Suprapubic skin (tissue), 4 donors: Measurements from ENCODE around the gene NPC1. TPM values are rescaled to one million over a fixed set of nuclear protein-coding genes. Genes with fewer than 3 reads are reported as not detected.

Experiments
- DNase-seq, 2 donors: peaks; one replicate each; pipeline ENCODE4 v3.0.0-alpha.2; 2019; ENCODE audit warnings: low spot score in 2 of 2
- H3K27ac ChIP-seq: fragments of 200-600 bp; sonication (generic); one replicate; pipeline ENCODE4 v1.5.1; 2019
- H3K27me3 ChIP-seq: fragments of 200-600 bp; sonication (generic); one replicate; pipeline ENCODE4 v1.5.1; 2019
- H3K36me3 ChIP-seq: fragments of 200-600 bp; sonication (generic); one replicate; pipeline ENCODE4 v1.5.1; 2019
- H3K4me1 ChIP-seq: fragments of 200-600 bp; sonication (generic); one replicate; pipeline ENCODE4 v1.5.1; 2019
- H3K4me3 ChIP-seq: fragments of 200-600 bp; sonication (generic); one replicate; pipeline ENCODE4 v1.5.1; 2019; ENCODE audit warnings: mild to moderate bottlenecking
- H3K9me3 ChIP-seq: fragments of 200-600 bp; sonication (generic); one replicate; pipeline ENCODE4 v1.5.1; 2019
- CTCF ChIP-seq, 2 donors: fragments of 200-600 bp in 1 of 2; fragments of 450-650 bp in 1 of 2; sonication (generic) in 1 of 2; IDR thresholded peaks; one replicate each; pipeline ENCODE4 v1.5.1; 2016 to 2019; ENCODE audit warnings: antibody characterized with exemption in 2 of 2, mild to moderate bottlenecking in 1 of 2, moderate library complexity in 1 of 2
- EP300 ChIP-seq: sonication (generic); formaldehyde crosslinking; IDR thresholded peaks from one replicate; pipeline ENCODE4 v1.6.1; 2017; ENCODE audit warnings: antibody characterized with exemption
- POLR2A ChIP-seq, 2 donors: fragments of 450-650 bp; IDR thresholded peaks; one replicate each; pipeline ENCODE4 v1.6.1; 2017; ENCODE audit warnings: antibody characterized with exemption in 2 of 2, mild to moderate bottlenecking in 2 of 2, moderate library complexity in 2 of 2
- POLR2AphosphoS5 ChIP-seq, 3 donors: sonication (generic); formaldehyde crosslinking; IDR thresholded peaks; one replicate each; pipeline ENCODE4 v1.6.1; 2017; ENCODE audit warnings: antibody characterized with exemption in 3 of 3
- WGBS: methylation state at CpG from one replicate; pipeline ENCODE4 v1.1.5; 2018; 5-methylcytosine and 5-hydroxymethylcytosine counted together
- total RNA-seq, 4 donors: library from RNA; depleted of rRNA; stranded (reverse); fragments of >200 nt; gene quantifications; one replicate each; pipeline ENCODE4 v1.1.0, GENCODE V29; 2016

Gene NPC1
- total RNA-seq, 4 donors from 2014 or later: 73.5 to 132 (median 90.3) TPM

GRCh38 chr18:23506393-23506792 lies 79.9 kb downstream of the NPC1 start:
- DNase-seq: no peak
- Histone ChIP-seq H3K27ac (no peak overlapping the region), H3K4me3 (no peak overlapping the region), H3K27me3 (no peaks in the 10 kb centered on the region), H3K36me3 (peaks cover 40% of the 10 kb centered on the region), H3K4me1 (peaks cover 29% of the 10 kb centered on the region), H3K9me3 (no peaks in the 10 kb centered on the region)
- WGBS: 76% methylated on average over 6 of the region's 6 CpGs
- TF ChIP-seq POLR2A (IDR thresholded peaks at IDR 0.05): no peak
- TF ChIP-seq CTCF (IDR thresholded peaks at IDR 0.05): no peak
- no peak for TF ChIP-seq POLR2AphosphoS5 (IDR thresholded peaks at IDR 0.05)
- no peak for TF ChIP-seq EP300

GRCh38 chr18:23504720-23505119 lies 81.6 kb downstream of the NPC1 start:
- TF ChIP-seq POLR2AphosphoS5 (IDR thresholded peaks at IDR 0.05): no peak
- no peak for TF ChIP-seq POLR2A (IDR thresholded peaks at IDR 0.05)
- no peak for TF ChIP-seq CTCF (IDR thresholded peaks at IDR 0.05)
- TF ChIP-seq EP300: no peak
- Histone ChIP-seq H3K4me1 (peaks cover 29% of the 10 kb centered on the region), H3K36me3 (peaks cover 24% of the 10 kb centered on the region), H3K27ac (no peak overlapping the region), H3K27me3 (no peaks in the 10 kb centered on the region), H3K9me3 (no peaks in the 10 kb centered on the region), H3K4me3 (peak overlapping the region; percentile 74)
- DNase-seq: no peak
- WGBS: 65% methylated on average over 3 of the region's 3 CpGs

- H3K27ac ChIP-seq: peak overlapping the region; percentile 88
- H3K27me3 ChIP-seq: no peaks in the 10 kb centered on the region
- WGBS: 2% methylated on average over 21 of the region's 21 CpGs
- H3K9me3 ChIP-seq: no peaks in the 10 kb centered on the region
- H3K36me3 ChIP-seq: peaks cover 16% of the 10 kb centered on the region
- peak overlapping the region; percentile 74 for H3K4me3 ChIP-seq
- DNase-seq: no peak
- peaks cover 29% of the 10 kb centered on the region for H3K4me1 ChIP-seq
- no peak for TF ChIP-seq CTCF (IDR thresholded peaks at IDR 0.05)
- no peak for TF ChIP-seq POLR2A (IDR thresholded peaks at IDR 0.05)
- TF ChIP-seq POLR2AphosphoS5 (IDR thresholded peaks at IDR 0.05): no peak
- no peak for TF ChIP-seq EP300
These were observed 82.4 kb downstream of the NPC1 start for GRCh38 chr18:23503963-23504344.

- WGBS: 0% methylated on average over 31 of the region's 110 CpGs
- Histone ChIP-seq H3K27me3 (no peaks in the 10 kb centered on the region), H3K4me3 (peak within 1 kb of the TSS; percentile 74), H3K9me3 (no peaks in the 10 kb centered on the region), H3K4me1 (peaks cover 29% of the 10 kb centered on the region), H3K27ac (peak within 1 kb of the TSS; percentile 88), H3K36me3 (peaks cover 11% of the 10 kb centered on the region)
- peak; percentile 27 to 67 for TF ChIP-seq POLR2A (IDR thresholded peaks at IDR 0.05)
- TF ChIP-seq CTCF (IDR thresholded peaks at IDR 0.05): no peak
- no peak for TF ChIP-seq EP300
- peak in 2 of 3 donors; percentile 29 to 70 for TF ChIP-seq POLR2AphosphoS5 (IDR thresholded peaks at IDR 0.05)
- peak; percentile 98 for DNase-seq
These were observed 83.0 kb downstream of the NPC1 start, which contains the start of gene RMC1 for GRCh38 chr18:23503038-23503962. TSS of gene RMC1 (plus strand) at chr18:23503511. CDS start at chr18:23503619, 108 bp downstream.

- H3K4me3 ChIP-seq: peak overlapping the region; percentile 74
- H3K4me1 ChIP-seq: peaks cover 29% of the 10 kb centered on the region
- H3K27me3 ChIP-seq: no peaks in the 10 kb centered on the region
- DNase-seq: no peak
- no peaks in the 10 kb centered on the region for H3K9me3 ChIP-seq
- H3K36me3 ChIP-seq: peaks cover 3% of the 10 kb centered on the region
- H3K27ac ChIP-seq: peak overlapping the region; percentile 88
- WGBS: 22% methylated on average over 6 of the region's 6 CpGs
- TF ChIP-seq EP300 (no peak), CTCF (IDR thresholded peaks at IDR 0.05) (no peak), POLR2A (IDR thresholded peaks at IDR 0.05) (no peak), POLR2AphosphoS5 (IDR thresholded peaks at IDR 0.05) (no peak)
These were observed 83.7 kb downstream of the NPC1 start for GRCh38 chr18:23502516-23503037.
